Mucosa of rectum (tissue), 2 donors: ENCODE measurements around the gene SYN1.
"Not testable (repeated sequence)": the region's sequence is repeated elsewhere in the genome, so short reads cannot be mapped to it uniquely, and the experiment has no call there.

Experiments
- H3K27ac ChIP-seq, 2 donors: one replicate each; pipeline ENCODE4 v1.7.0; 2013; ENCODE audit warnings: inconsistent platforms in 2 of 2, low read depth in 2 of 2, low read length in 2 of 2
- H3K27me3 ChIP-seq, 2 donors: one replicate each; pipeline ENCODE4 v1.7.0; 2013; ENCODE audit warnings: low read length in 2 of 2; ENCODE audit not compliant: control insufficient read depth in 2 of 2, insufficient read depth in 2 of 2
- H3K36me3 ChIP-seq, 2 donors: one replicate each; pipeline ENCODE4 v1.7.0; 2013; ENCODE audit warnings: low read length in 2 of 2; ENCODE audit not compliant: control insufficient read depth in 2 of 2, insufficient read depth in 2 of 2
- H3K4me1 ChIP-seq, 2 donors: one replicate each; pipeline ENCODE4 v1.7.0; 2013; ENCODE audit warnings: low read length in 2 of 2, mild to moderate bottlenecking in 1 of 2; ENCODE audit not compliant: control insufficient read depth in 2 of 2, insufficient read depth in 2 of 2
- H3K4me3 ChIP-seq, 2 donors: one replicate each; pipeline ENCODE4 v1.7.0; 2013; ENCODE audit warnings: low read length in 2 of 2
- H3K9ac ChIP-seq, 2 donors: one replicate each; pipeline ENCODE4 v1.7.0; 2013; ENCODE audit warnings: low read length in 2 of 2, low read depth in 1 of 2, mild to moderate bottlenecking in 1 of 2
- H3K9me3 ChIP-seq, 2 donors: one replicate each; pipeline ENCODE4 v1.7.0; 2013; ENCODE audit warnings: low read length in 2 of 2; ENCODE audit not compliant: control insufficient read depth in 2 of 2
- donor health status: healthy.
- donor health status: Normal muscosa, but diverticular disease.

SYN1 gene

GRCh38 chrX:47605024-47605423, 14.6 kb downstream of the SYN1 start:
- Histone ChIP-seq H3K4me1 (no peaks in the 10 kb centered on the region), H3K4me3 (no peak overlapping the region), H3K9ac (no peak overlapping the region), H3K9me3 (no peaks in the 10 kb centered on the region), H3K36me3 (no peaks in the 10 kb centered on the region), H3K27me3 (no peaks in the 10 kb centered on the region), H3K27ac (no peak overlapping the region)

- not testable (repeated sequence) for H3K27ac ChIP-seq, H3K9ac ChIP-seq, H3K36me3 ChIP-seq, H3K27me3 ChIP-seq, H3K4me1 ChIP-seq, H3K4me3 ChIP-seq, H3K9me3 ChIP-seq
Observed at GRCh38 chrX:47603125-47603524, 16.5 kb downstream of the SYN1 start.

GRCh38 chrX:47597222-47597621, 22.4 kb downstream of the SYN1 start:
- Histone ChIP-seq H3K27me3 (no peaks in the 10 kb centered on the region), H3K9me3 (peaks cover 0 to 3% of the 10 kb centered on the region in 2 donors), H3K27ac (no peak overlapping the region), H3K36me3 (no peaks in the 10 kb centered on the region), H3K4me1 (no peaks in the 10 kb centered on the region), H3K9ac (no peak overlapping the region), H3K4me3 (no peak overlapping the region)

GRCh38 chrX:47596256-47596655, 23.4 kb downstream of the SYN1 start:
- no peak overlapping the region for H3K27ac ChIP-seq

GRCh38 chrX:47595716-47596251, 23.9 kb downstream of the SYN1 start:
- Histone ChIP-seq H3K9me3 (peaks cover 0 to 3% of the 10 kb centered on the region in 2 donors), H3K4me1 (no peaks in the 10 kb centered on the region), H3K27ac (no peak overlapping the region), H3K36me3 (no peaks in the 10 kb centered on the region), H3K4me3 (no peak overlapping the region), H3K27me3 (no peaks in the 10 kb centered on the region), H3K9ac (no peak overlapping the region)

More at GRCh38 chrX:47596256-47596655, 23.4 kb downstream of the SYN1 start:
- H3K36me3 ChIP-seq: no peaks in the 10 kb centered on the region
- H3K9me3 ChIP-seq: peaks cover 0 to 3% of the 10 kb centered on the region in 2 donors
- H3K4me3 ChIP-seq: no peak overlapping the region
- no peak overlapping the region for H3K9ac ChIP-seq
- no peaks in the 10 kb centered on the region for H3K27me3 ChIP-seq
- H3K4me1 ChIP-seq: no peaks in the 10 kb centered on the region

- no peak overlapping the region for H3K27ac ChIP-seq
- H3K9ac ChIP-seq: no peak overlapping the region
- H3K4me1 ChIP-seq: no peaks in the 10 kb centered on the region
- no peaks in the 10 kb centered on the region for H3K27me3 ChIP-seq
- H3K4me3 ChIP-seq: no peak overlapping the region
- no peaks in the 10 kb centered on the region for H3K36me3 ChIP-seq
- H3K9me3 ChIP-seq: peaks cover 0 to 3% of the 10 kb centered on the region in 2 donors
Observed at GRCh38 chrX:47593522-47593921, 26.1 kb downstream of the SYN1 start.

- Histone ChIP-seq H3K36me3 (no peaks in the 10 kb centered on the region), H3K4me1 (no peaks in the 10 kb centered on the region), H3K9me3 (no peaks in the 10 kb centered on the region), H3K9ac (no peak overlapping the region), H3K27me3 (peaks cover 0 to 4% of the 10 kb centered on the region in 2 donors), H3K4me3 (no peak overlapping the region), H3K27ac (no peak overlapping the region)
Observed at GRCh38 chrX:47590984-47591383, 28.7 kb downstream of the SYN1 start.

- no peaks in the 10 kb centered on the region for H3K9me3 ChIP-seq
- no peak overlapping the region for H3K4me3 ChIP-seq
- H3K9ac ChIP-seq: no peak overlapping the region
- H3K36me3 ChIP-seq: no peaks in the 10 kb centered on the region
- H3K27ac ChIP-seq: no peak overlapping the region
- H3K27me3 ChIP-seq: peaks cover 0 to 4% of the 10 kb centered on the region in 2 donors
- no peaks in the 10 kb centered on the region for H3K4me1 ChIP-seq
Observed at GRCh38 chrX:47587906-47588735, 31.5 kb downstream of the SYN1 start.

- Histone ChIP-seq H3K27me3 (peaks cover 0 to 4% of the 10 kb centered on the region in 2 donors), H3K4me3 (no peak overlapping the region), H3K9me3 (no peaks in the 10 kb centered on the region), H3K9ac (no peak overlapping the region), H3K4me1 (no peaks in the 10 kb centered on the region), H3K27ac (no peak overlapping the region), H3K36me3 (no peaks in the 10 kb centered on the region)
Observed at GRCh38 chrX:47587091-47587891, 32.4 kb downstream of the SYN1 start.
